Uterus (tissue), 2 donors: ENCODE results near the gene ABTB1.

Experiments used
- POLR2A ChIP-seq, 2 donors: fragments of 450-650 bp; IDR thresholded peaks; one replicate each; pipeline ENCODE4 v1.6.1; 2016; ENCODE audit warnings: antibody characterized with exemption in 2 of 2, mild to moderate bottlenecking in 1 of 2, moderate library complexity in 1 of 2
- TF ChIP-seq, protein P1 (sequence below), 4 experiments: fragments of 200-600 bp in 2 of 4; fragments of 450-650 bp in 2 of 4; sonication (generic) in 2 of 4; IDR thresholded peaks; one replicate each; pipeline ENCODE4 v1.5.1; 2016 to 2019; ENCODE audit warnings: antibody characterized with exemption in 4 of 4, mild to moderate bottlenecking in 2 of 4, moderate library complexity in 1 of 4

DNA sequence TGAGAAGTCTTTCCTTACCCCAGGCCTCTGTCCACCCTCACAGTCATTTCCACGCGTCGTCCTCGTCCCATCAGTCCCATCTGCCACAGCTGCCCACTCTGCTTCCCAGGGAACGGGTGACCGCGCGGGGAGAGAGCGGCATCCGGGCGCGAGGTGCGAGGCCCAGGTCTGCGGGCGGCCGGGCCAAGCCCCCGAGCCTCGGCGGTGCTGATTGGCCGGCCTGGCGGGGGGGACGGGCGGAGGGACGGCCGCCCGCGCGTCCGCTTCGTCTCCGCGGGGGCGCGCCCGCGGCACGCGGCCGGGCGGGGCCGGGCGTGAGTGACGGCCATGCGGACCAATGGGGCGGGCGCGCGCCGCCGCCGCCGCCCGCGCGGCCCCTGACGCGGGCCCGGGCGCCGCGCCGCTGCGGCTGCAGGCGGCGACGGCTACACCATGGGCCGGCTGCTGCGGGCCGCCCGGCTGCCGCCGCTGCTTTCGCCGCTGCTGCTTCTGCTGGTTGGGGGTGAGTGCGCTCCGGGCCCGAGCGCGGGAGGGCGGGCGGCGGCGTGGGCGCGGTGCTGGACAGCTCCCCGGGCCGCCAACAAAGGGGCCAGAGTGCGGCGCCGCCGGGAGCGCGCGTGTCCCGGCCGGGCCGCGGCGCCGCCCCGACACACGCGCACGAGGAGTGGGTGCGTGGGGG lies 43.8 kb upstream of the ABTB1 start, which contains the start of gene PODXL2:
- TF ChIP-seq, protein P1, sequence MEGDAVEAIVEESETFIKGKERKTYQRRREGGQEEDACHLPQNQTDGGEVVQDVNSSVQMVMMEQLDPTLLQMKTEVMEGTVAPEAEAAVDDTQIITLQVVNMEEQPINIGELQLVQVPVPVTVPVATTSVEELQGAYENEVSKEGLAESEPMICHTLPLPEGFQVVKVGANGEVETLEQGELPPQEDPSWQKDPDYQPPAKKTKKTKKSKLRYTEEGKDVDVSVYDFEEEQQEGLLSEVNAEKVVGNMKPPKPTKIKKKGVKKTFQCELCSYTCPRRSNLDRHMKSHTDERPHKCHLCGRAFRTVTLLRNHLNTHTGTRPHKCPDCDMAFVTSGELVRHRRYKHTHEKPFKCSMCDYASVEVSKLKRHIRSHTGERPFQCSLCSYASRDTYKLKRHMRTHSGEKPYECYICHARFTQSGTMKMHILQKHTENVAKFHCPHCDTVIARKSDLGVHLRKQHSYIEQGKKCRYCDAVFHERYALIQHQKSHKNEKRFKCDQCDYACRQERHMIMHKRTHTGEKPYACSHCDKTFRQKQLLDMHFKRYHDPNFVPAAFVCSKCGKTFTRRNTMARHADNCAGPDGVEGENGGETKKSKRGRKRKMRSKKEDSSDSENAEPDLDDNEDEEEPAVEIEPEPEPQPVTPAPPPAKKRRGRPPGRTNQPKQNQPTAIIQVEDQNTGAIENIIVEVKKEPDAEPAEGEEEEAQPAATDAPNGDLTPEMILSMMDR (IDR thresholded peaks at IDR 0.05), result no peak
- no peak for TF ChIP-seq POLR2A (IDR thresholded peaks at IDR 0.05)
